Measurements from ENCODE around the gene SOHLH2. TPM values are rescaled to one million over a fixed set of nuclear protein-coding genes. Genes with fewer than 3 reads are reported as not detected.

The SOHLH2 gene
- polyA plus RNA-seq, 1 donor from 2014 or later: 4.5 TPM

DNA sequence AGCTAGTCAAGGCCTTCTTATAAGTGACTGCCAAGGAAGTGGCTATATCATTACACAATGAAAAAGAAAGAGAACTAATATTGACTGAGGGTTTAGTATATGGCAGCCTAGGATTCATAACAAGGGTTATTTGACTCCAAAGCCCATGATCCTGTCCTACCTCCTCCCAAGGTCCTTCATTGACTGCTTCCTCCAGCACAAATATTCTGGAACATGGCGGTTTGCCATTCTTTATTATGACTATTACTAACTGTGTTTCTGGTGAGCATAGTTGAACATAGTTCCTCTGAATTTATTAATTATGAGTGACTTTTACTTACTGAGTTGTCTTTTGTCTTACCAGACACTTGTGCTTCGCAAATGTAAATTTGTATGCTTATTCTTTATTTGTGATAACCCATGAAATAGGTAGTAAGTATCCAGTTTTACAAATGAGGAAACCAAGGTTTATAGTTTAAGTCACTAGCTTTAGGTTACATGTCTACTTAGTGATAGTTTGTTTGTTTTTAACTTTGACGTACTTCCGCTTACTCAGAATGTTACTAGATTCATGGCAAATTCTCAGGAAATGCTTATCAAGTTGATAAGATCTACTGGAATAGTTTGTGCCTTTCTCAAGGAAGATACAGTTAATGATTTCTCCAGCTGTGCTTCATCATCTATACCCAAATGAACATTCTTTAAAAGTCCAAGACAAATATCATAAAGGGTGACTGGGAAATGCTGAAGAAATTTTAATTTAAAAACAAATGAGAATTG is 67.7 kb downstream of the SOHLH2 start:
- no peaks in the 10 kb centered on the region for H3F3A ChIP-seq (ENCODE audit: insufficient read depth, low read length, poor library complexity, severe bottlenecking)
- H3K4me2 ChIP-seq (ENCODE audit: low read length): no peak overlapping the region
- H3K9me3 ChIP-seq (ENCODE audit: low read length): no peaks in the 10 kb centered on the region
- H3K9ac ChIP-seq (ENCODE audit: low read length): no peak overlapping the region
- no peaks in the 10 kb centered on the region for H3K9me2 ChIP-seq (ENCODE audit: insufficient read depth, low read length)
- no peaks in the 10 kb centered on the region for H4K20me1 ChIP-seq (ENCODE audit: insufficient read depth)
- H3K27me3 ChIP-seq (ENCODE audit: insufficient read depth, low read depth, low read length): no peaks in the 10 kb centered on the region
- no peak overlapping the region for H3K4me3 ChIP-seq (ENCODE audit: low read length)
- H3K36me3 ChIP-seq (ENCODE audit: insufficient read depth, low read length): no peaks in the 10 kb centered on the region
- no peaks in the 10 kb centered on the region for H3K79me2 ChIP-seq (replicated peaks; ENCODE audit: insufficient read depth, low read length)
- no peak for TF ChIP-seq TAF1 (IDR thresholded peaks at IDR 0.05; ENCODE audit: low read depth)
- TF ChIP-seq EZH2 (IDR thresholded peaks at IDR 0.05; ENCODE audit: borderline replicate concordance, insufficient read depth, low read length, poor library complexity, severe bottlenecking): no peak
- no peak for TF ChIP-seq EP300 (conservative IDR thresholded peaks at IDR 0.05; ENCODE audit: poor library complexity, severe bottlenecking)
- TF ChIP-seq POLR2AphosphoS5 (IDR thresholded peaks at IDR 0.05): no peak
- no peak overlapping the region for H3K27ac ChIP-seq (ENCODE audit: low read length)
- H2AFZ ChIP-seq (ENCODE audit: low read depth, low read length): no peak overlapping the region

DNA sequence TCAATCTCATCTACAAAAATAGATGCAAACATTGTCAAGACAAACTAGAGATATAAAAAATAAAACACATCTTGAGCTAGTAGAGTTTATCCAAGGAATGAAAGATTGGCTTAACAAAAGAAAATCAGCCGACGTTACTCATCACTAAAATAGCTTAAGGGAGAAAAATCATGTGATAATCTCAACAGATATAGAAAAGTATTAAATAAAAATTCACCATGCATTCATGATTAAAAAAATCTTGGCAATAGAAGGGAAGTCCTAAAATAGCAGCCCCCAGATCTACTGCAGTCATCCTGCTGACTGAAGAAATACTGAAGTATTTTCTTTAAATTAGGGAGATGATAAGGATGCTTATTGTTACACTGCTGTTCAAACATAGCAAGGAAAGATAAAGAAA is 70.6 kb downstream of the SOHLH2 start:
- no peaks in the 10 kb centered on the region for H3F3A ChIP-seq (ENCODE audit: insufficient read depth, low read length, poor library complexity, severe bottlenecking)
- H3K36me3 ChIP-seq (ENCODE audit: insufficient read depth, low read length): no peaks in the 10 kb centered on the region
- no peak overlapping the region for H2AFZ ChIP-seq (ENCODE audit: low read depth, low read length)
- no peak overlapping the region for H3K4me3 ChIP-seq (ENCODE audit: low read length)
- no peaks in the 10 kb centered on the region for H4K20me1 ChIP-seq (ENCODE audit: insufficient read depth)
- H3K27me3 ChIP-seq (ENCODE audit: insufficient read depth, low read depth, low read length): no peaks in the 10 kb centered on the region
- no peaks in the 10 kb centered on the region for H3K9me3 ChIP-seq (ENCODE audit: low read length)
- no peak overlapping the region for H3K27ac ChIP-seq (ENCODE audit: low read length)
- H3K9ac ChIP-seq (ENCODE audit: low read length): no peak overlapping the region
- no peak overlapping the region for H3K4me2 ChIP-seq (ENCODE audit: low read length)
- TF ChIP-seq TAF1 (IDR thresholded peaks at IDR 0.05; ENCODE audit: low read depth) (no peak), EP300 (conservative IDR thresholded peaks at IDR 0.05; ENCODE audit: poor library complexity, severe bottlenecking) (no peak), EZH2 (IDR thresholded peaks at IDR 0.05; ENCODE audit: borderline replicate concordance, insufficient read depth, low read length, poor library complexity, severe bottlenecking) (no peak), POLR2AphosphoS5 (IDR thresholded peaks at IDR 0.05) (no peak), MXI1 (conservative IDR thresholded peaks at IDR 0.05; ENCODE audit: poor library complexity, severe bottlenecking) (no peak), SMC3 (conservative IDR thresholded peaks at IDR 0.05; ENCODE audit: poor library complexity) (no peak), RAD21 (conservative IDR thresholded peaks at IDR 0.05) (no peak)
- TF ChIP-seq, protein P1, sequence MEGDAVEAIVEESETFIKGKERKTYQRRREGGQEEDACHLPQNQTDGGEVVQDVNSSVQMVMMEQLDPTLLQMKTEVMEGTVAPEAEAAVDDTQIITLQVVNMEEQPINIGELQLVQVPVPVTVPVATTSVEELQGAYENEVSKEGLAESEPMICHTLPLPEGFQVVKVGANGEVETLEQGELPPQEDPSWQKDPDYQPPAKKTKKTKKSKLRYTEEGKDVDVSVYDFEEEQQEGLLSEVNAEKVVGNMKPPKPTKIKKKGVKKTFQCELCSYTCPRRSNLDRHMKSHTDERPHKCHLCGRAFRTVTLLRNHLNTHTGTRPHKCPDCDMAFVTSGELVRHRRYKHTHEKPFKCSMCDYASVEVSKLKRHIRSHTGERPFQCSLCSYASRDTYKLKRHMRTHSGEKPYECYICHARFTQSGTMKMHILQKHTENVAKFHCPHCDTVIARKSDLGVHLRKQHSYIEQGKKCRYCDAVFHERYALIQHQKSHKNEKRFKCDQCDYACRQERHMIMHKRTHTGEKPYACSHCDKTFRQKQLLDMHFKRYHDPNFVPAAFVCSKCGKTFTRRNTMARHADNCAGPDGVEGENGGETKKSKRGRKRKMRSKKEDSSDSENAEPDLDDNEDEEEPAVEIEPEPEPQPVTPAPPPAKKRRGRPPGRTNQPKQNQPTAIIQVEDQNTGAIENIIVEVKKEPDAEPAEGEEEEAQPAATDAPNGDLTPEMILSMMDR (IDR thresholded peaks at IDR 0.05; ENCODE audit: poor library complexity, severe bottlenecking): no peak
- TF ChIP-seq, protein P2, sequence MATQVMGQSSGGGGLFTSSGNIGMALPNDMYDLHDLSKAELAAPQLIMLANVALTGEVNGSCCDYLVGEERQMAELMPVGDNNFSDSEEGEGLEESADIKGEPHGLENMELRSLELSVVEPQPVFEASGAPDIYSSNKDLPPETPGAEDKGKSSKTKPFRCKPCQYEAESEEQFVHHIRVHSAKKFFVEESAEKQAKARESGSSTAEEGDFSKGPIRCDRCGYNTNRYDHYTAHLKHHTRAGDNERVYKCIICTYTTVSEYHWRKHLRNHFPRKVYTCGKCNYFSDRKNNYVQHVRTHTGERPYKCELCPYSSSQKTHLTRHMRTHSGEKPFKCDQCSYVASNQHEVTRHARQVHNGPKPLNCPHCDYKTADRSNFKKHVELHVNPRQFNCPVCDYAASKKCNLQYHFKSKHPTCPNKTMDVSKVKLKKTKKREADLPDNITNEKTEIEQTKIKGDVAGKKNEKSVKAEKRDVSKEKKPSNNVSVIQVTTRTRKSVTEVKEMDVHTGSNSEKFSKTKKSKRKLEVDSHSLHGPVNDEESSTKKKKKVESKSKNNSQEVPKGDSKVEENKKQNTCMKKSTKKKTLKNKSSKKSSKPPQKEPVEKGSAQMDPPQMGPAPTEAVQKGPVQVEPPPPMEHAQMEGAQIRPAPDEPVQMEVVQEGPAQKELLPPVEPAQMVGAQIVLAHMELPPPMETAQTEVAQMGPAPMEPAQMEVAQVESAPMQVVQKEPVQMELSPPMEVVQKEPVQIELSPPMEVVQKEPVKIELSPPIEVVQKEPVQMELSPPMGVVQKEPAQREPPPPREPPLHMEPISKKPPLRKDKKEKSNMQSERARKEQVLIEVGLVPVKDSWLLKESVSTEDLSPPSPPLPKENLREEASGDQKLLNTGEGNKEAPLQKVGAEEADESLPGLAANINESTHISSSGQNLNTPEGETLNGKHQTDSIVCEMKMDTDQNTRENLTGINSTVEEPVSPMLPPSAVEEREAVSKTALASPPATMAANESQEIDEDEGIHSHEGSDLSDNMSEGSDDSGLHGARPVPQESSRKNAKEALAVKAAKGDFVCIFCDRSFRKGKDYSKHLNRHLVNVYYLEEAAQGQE (IDR thresholded peaks at IDR 0.05; ENCODE audit: borderline replicate concordance): no peak
- no peaks in the 10 kb centered on the region for H3K9me2 ChIP-seq (ENCODE audit: insufficient read depth, low read length)
- no peaks in the 10 kb centered on the region for H3K79me2 ChIP-seq (replicated peaks; ENCODE audit: insufficient read depth, low read length)
